Measurements from ENCODE around the gene CELF3. TPM values are rescaled to one million over a fixed set of nuclear protein-coding genes. Genes with fewer than 3 reads are reported as not detected.

The CELF3 gene
- total and polyA plus RNA-seq, 2 of the 13 experiments (the other 11 are each of a cell fraction or from before 2014, with no cell fraction given) = not detected

DNA sequence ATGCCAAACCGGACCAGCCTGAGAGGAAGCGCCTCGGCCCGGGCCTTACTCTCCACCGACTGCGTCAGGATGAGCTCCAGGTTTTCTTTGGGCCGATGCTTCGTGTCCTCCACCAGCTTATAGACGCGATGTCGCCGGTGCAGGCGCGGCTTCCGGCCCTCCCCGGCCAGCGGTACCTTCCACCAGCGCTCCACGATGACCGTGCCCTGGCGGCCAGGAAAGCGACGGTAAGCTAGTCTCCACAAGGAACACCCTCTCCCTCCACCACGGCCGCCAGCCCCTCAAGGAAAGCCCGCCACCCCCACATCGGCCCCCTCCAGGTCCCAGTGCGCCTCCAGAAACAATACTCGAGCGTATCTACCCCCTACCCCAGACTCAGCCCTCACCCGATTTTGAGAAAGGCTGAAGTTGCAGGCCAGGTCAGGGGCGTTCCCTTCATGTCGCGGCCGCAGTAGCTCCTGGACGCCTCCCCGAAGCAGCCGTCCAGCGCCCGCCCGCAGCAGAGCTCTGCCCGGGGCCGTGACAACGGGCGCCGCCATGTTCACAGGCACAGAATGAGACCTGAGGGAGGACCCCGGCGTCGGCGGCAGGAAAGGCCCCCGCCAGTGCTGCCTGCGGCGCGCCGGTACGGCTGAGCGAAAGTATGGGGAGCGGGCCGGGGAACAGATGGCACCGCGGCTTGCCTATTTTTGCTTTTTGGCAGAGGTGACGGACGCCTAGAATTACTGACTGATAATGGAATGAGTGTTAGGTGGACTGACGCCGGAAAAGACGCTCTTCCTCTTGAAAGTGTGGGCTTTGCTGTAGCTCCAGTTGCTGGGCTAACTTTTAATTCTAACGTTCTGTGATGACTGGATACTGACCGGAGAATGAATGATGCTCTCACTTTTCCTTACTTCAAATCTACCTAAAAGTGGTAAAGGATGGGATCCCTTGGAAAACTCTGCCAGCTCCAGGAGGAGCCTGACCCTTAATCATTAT lies 46.6 kb upstream of the CELF3 start, which contains the start of gene MRPL9 (continued):
- TF ChIP-seq ZNF713 (CRISPR knock-in tag; IDR thresholded peaks at IDR 0.05) (no peak), ZEB1 (IDR thresholded peaks at IDR 0.05; ENCODE audit: insufficient replicate concordance, low read depth) (no peak), ZNF549 (CRISPR knock-in tag; IDR thresholded peaks at IDR 0.05) (no peak), PAF1 (CRISPR knock-in tag; IDR thresholded peaks at IDR 0.05) (no peak), ZNF773 (CRISPR knock-in tag; IDR thresholded peaks at IDR 0.05; ENCODE audit: borderline replicate concordance) (0 out of 2 replicates have a peak, but pooled peaks have one; percentile 39), NR3C1 (CRISPR knock-in tag; IDR thresholded peaks at IDR 0.05) (no peak), NR2F6 (IDR thresholded peaks at IDR 0.05) (no peak), NR2F6 (CRISPR knock-in tag; IDR thresholded peaks at IDR 0.05) (no peak), ZNF253 (CRISPR knock-in tag; IDR thresholded peaks at IDR 0.05; ENCODE audit: borderline replicate concordance) (no peak), SIN3B (IDR thresholded peaks at IDR 0.05; ENCODE audit: low read length) (peak; percentile 89), ZNF737 (CRISPR knock-in tag; IDR thresholded peaks at IDR 0.05; ENCODE audit: borderline replicate concordance) (no peak), ZNF644 (CRISPR knock-in tag; IDR thresholded peaks at IDR 0.05; ENCODE audit: low read depth) (no peak), NFKB2 (CRISPR knock-in tag; IDR thresholded peaks at IDR 0.05; ENCODE audit: borderline replicate concordance) (peak; percentile 82; the same call in 1 of the 2 replicates), RNF2 (conservative IDR thresholded peaks at IDR 0.05; ENCODE audit: low read depth) (no peak)
- TF ChIP-seq, protein P1, sequence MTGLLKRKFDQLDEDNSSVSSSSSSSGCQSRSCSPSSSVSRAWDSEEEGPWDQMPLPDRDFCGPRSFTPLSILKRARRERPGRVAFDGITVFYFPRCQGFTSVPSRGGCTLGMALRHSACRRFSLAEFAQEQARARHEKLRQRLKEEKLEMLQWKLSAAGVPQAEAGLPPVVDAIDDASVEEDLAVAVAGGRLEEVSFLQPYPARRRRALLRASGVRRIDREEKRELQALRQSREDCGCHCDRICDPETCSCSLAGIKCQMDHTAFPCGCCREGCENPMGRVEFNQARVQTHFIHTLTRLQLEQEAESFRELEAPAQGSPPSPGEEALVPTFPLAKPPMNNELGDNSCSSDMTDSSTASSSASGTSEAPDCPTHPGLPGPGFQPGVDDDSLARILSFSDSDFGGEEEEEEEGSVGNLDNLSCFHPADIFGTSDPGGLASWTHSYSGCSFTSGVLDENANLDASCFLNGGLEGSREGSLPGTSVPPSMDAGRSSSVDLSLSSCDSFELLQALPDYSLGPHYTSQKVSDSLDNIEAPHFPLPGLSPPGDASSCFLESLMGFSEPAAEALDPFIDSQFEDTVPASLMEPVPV (CRISPR knock-in tag; IDR thresholded peaks at IDR 0.05) = peak; percentile 84; the same call in 1 of the 2 replicates
- TF ChIP-seq, protein P2, sequence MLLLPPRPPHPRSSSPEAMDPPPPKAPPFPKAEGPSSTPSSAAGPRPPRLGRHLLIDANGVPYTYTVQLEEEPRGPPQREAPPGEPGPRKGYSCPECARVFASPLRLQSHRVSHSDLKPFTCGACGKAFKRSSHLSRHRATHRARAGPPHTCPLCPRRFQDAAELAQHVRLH (CRISPR knock-in tag; IDR thresholded peaks at IDR 0.05; ENCODE audit: borderline replicate concordance, low read depth) = peak; percentile 75; the same call in 1 of the 2 replicates
- TF ChIP-seq, protein P3, sequence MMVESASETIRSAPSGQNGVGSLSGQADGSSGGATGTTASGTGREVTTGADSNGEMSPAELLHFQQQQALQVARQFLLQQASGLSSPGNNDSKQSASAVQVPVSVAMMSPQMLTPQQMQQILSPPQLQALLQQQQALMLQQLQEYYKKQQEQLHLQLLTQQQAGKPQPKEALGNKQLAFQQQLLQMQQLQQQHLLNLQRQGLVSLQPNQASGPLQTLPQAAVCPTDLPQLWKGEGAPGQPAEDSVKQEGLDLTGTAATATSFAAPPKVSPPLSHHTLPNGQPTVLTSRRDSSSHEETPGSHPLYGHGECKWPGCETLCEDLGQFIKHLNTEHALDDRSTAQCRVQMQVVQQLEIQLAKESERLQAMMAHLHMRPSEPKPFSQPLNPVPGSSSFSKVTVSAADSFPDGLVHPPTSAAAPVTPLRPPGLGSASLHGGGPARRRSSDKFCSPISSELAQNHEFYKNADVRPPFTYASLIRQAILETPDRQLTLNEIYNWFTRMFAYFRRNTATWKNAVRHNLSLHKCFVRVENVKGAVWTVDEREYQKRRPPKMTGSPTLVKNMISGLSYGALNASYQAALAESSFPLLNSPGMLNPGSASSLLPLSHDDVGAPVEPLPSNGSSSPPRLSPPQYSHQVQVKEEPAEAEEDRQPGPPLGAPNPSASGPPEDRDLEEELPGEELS (CRISPR knock-in tag; IDR thresholded peaks at IDR 0.05) = peak; percentile 20; the same call in 1 of the 2 replicates
- TF ChIP-seq, protein P4, sequence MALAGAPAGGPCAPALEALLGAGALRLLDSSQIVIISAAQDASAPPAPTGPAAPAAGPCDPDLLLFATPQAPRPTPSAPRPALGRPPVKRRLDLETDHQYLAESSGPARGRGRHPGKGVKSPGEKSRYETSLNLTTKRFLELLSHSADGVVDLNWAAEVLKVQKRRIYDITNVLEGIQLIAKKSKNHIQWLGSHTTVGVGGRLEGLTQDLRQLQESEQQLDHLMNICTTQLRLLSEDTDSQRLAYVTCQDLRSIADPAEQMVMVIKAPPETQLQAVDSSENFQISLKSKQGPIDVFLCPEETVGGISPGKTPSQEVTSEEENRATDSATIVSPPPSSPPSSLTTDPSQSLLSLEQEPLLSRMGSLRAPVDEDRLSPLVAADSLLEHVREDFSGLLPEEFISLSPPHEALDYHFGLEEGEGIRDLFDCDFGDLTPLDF (CRISPR knock-in tag; IDR thresholded peaks at IDR 0.05) = peak; percentile 37; the same call in 1 of the 2 replicates
- TF ChIP-seq, protein P5, sequence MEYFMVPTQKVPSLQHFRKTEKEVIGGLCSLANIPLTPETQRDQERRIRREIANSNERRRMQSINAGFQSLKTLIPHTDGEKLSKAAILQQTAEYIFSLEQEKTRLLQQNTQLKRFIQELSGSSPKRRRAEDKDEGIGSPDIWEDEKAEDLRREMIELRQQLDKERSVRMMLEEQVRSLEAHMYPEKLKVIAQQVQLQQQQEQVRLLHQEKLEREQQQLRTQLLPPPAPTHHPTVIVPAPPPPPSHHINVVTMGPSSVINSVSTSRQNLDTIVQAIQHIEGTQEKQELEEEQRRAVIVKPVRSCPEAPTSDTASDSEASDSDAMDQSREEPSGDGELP (IDR thresholded peaks at IDR 0.05; ENCODE audit: borderline replicate concordance, low read depth) = no peak; the same call in 1 of the 2 replicates
- TF ChIP-seq, protein P6, sequence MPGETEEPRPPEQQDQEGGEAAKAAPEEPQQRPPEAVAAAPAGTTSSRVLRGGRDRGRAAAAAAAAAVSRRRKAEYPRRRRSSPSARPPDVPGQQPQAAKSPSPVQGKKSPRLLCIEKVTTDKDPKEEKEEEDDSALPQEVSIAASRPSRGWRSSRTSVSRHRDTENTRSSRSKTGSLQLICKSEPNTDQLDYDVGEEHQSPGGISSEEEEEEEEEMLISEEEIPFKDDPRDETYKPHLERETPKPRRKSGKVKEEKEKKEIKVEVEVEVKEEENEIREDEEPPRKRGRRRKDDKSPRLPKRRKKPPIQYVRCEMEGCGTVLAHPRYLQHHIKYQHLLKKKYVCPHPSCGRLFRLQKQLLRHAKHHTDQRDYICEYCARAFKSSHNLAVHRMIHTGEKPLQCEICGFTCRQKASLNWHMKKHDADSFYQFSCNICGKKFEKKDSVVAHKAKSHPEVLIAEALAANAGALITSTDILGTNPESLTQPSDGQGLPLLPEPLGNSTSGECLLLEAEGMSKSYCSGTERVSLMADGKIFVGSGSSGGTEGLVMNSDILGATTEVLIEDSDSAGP (CRISPR knock-in tag; IDR thresholded peaks at IDR 0.05; ENCODE audit: borderline replicate concordance) = peak; percentile 89; the same call in 1 of the 2 replicates
- TF ChIP-seq, protein P7, sequence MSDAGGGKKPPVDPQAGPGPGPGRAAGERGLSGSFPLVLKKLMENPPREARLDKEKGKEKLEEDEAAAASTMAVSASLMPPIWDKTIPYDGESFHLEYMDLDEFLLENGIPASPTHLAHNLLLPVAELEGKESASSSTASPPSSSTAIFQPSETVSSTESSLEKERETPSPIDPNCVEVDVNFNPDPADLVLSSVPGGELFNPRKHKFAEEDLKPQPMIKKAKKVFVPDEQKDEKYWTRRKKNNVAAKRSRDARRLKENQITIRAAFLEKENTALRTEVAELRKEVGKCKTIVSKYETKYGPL (CRISPR knock-in tag; IDR thresholded peaks at IDR 0.05) = no peak
